Panc1 (cell line): Measurements from ENCODE around the gene ATRNL1.

Experiments used
- POLR2AphosphoS5 ChIP-seq: IDR thresholded peaks from 2 replicates; pipeline ENCODE4 v1.6.1; 2012; ENCODE audit warnings: mild to moderate bottlenecking, low read depth, low read length, moderate library complexity
- REST ChIP-seq, 2 experiments: IDR thresholded peaks; 2 replicates each; pipeline ENCODE4 v1.6.1; 2011 to 2012; ENCODE audit warnings: low read depth in 2 of 2, control low read depth in 1 of 2, low read length in 1 of 2, mild to moderate bottlenecking in 1 of 2, moderate library complexity in 1 of 2; ENCODE audit not compliant: insufficient read depth in 1 of 2
- SIN3A ChIP-seq: IDR thresholded peaks from 2 replicates; pipeline ENCODE4 v1.6.1; 2012; ENCODE audit warnings: low read depth, mild to moderate bottlenecking, low read length, moderate library complexity, borderline replicate concordance; ENCODE audit not compliant: insufficient read depth
- TF ChIP-seq, protein P1 (sequence below): fragments of 450-650 bp; IDR thresholded peaks from 2 replicates; pipeline ENCODE4 v1.5.1; 2017; ENCODE audit warnings: mild to moderate bottlenecking

- TF ChIP-seq, protein P1, sequence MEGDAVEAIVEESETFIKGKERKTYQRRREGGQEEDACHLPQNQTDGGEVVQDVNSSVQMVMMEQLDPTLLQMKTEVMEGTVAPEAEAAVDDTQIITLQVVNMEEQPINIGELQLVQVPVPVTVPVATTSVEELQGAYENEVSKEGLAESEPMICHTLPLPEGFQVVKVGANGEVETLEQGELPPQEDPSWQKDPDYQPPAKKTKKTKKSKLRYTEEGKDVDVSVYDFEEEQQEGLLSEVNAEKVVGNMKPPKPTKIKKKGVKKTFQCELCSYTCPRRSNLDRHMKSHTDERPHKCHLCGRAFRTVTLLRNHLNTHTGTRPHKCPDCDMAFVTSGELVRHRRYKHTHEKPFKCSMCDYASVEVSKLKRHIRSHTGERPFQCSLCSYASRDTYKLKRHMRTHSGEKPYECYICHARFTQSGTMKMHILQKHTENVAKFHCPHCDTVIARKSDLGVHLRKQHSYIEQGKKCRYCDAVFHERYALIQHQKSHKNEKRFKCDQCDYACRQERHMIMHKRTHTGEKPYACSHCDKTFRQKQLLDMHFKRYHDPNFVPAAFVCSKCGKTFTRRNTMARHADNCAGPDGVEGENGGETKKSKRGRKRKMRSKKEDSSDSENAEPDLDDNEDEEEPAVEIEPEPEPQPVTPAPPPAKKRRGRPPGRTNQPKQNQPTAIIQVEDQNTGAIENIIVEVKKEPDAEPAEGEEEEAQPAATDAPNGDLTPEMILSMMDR = no peak
- TF ChIP-seq REST (IDR thresholded peaks at IDR 0.05; ENCODE audit: insufficient read depth in 1 of 2, low read depth in 2 of 2, low read length in 1 of 2) (no peak), POLR2AphosphoS5 (no peak), SIN3A (no peak)
Observed at GRCh38 chr10:115047705-115048104, 45.5 kb upstream of the ATRNL1 start.
